Progenitor cell of endocrine pancreas (in vitro differentiated cells): ENCODE data around the gene CCDC18. TPM values are rescaled to one million over a fixed set of nuclear protein-coding genes. Genes with fewer than 3 reads are reported as not detected.

Source experiments
- DNase-seq: peaks from one replicate; pipeline ENCODE4 v3.0.0; 2021; ENCODE audit warnings: low spot score; ENCODE audit not compliant: unreplicated experiment
- H3K27ac Mint-ChIP-seq: 2 replicates; pipeline ENCODE4 v1.8.0; 2021; ENCODE audit warnings: mild to moderate bottlenecking, moderate library complexity, mixed read lengths
- H3K27me3 Mint-ChIP-seq: 2 replicates; pipeline ENCODE4 v1.8.0; 2021; ENCODE audit warnings: mixed read lengths
- H3K36me3 Mint-ChIP-seq: 2 replicates; pipeline ENCODE4 v1.8.0; 2022; ENCODE audit warnings: mixed read lengths; ENCODE audit not compliant: insufficient read depth
- H3K4me1 Mint-ChIP-seq: 2 replicates; pipeline ENCODE4 v1.8.0; 2021; ENCODE audit warnings: low read depth, mixed read lengths
- H3K4me3 Mint-ChIP-seq: 2 replicates; pipeline ENCODE4 v1.8.0; 2021; ENCODE audit warnings: low read depth, mild to moderate bottlenecking, moderate library complexity, mixed read lengths
- H3K9me3 Mint-ChIP-seq: 2 replicates; pipeline ENCODE4 v1.8.0; 2021; ENCODE audit warnings: low read depth, mixed read lengths
- total RNA-seq: library from RNA; stranded (reverse); gene quantifications from 2 replicates; pipeline ENCODE4 v1.2.1, GENCODE V29; 2021
- TF ChIP-seq, protein P1 (sequence below): fragments of 200-600 bp; sonication (generic); IDR thresholded peaks from one replicate; pipeline ENCODE4 v1.5.0; 2021; ENCODE audit warnings: antibody characterized with exemption, mild to moderate bottlenecking; ENCODE audit not compliant: unreplicated experiment

The CCDC18 gene
- total RNA-seq, 1 donor from 2014 or later, result 12.4 TPM

- no peaks in the 10 kb centered on the region for H3K9me3 Mint-ChIP-seq
Observed at GRCh38 chr1:93302078-93302477, 121.6 kb downstream of the CCDC18 start.

DNA sequence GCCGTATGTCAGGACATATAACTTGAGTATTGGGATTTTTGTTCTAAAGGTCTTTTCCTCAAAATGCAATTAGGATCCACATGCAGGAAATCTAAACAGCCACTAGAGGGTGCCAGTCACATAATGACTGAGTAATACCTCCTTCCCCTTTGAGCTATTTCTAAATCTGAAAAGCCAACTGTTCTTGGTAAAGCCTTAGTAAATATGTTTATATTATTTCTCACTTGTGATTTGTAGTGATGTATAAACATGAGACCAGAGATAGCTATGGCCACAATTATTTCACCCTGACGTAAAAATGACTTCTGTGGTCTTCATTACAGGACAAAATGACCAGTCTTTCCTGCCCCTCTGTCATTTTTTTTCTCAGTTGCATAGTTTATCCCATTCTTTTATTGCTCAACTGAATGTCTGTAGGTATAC lies 124.2 kb downstream of the CCDC18 start:
- TF ChIP-seq, protein P1, sequence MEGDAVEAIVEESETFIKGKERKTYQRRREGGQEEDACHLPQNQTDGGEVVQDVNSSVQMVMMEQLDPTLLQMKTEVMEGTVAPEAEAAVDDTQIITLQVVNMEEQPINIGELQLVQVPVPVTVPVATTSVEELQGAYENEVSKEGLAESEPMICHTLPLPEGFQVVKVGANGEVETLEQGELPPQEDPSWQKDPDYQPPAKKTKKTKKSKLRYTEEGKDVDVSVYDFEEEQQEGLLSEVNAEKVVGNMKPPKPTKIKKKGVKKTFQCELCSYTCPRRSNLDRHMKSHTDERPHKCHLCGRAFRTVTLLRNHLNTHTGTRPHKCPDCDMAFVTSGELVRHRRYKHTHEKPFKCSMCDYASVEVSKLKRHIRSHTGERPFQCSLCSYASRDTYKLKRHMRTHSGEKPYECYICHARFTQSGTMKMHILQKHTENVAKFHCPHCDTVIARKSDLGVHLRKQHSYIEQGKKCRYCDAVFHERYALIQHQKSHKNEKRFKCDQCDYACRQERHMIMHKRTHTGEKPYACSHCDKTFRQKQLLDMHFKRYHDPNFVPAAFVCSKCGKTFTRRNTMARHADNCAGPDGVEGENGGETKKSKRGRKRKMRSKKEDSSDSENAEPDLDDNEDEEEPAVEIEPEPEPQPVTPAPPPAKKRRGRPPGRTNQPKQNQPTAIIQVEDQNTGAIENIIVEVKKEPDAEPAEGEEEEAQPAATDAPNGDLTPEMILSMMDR, result peak; percentile 94
- H3K27ac Mint-ChIP-seq, result no peak overlapping the region
- no peak for DNase-seq
- no peaks in the 10 kb centered on the region for H3K4me1 Mint-ChIP-seq
- H3K4me3 Mint-ChIP-seq, result no peak overlapping the region
- no peaks in the 10 kb centered on the region for H3K36me3 Mint-ChIP-seq
- no peaks in the 10 kb centered on the region for H3K27me3 Mint-ChIP-seq
- H3K9me3 Mint-ChIP-seq, result no peaks in the 10 kb centered on the region

More at GRCh38 chr1:93302078-93302477, 121.6 kb downstream of the CCDC18 start:
- Mint-ChIP-seq H3K4me1 (no peaks in the 10 kb centered on the region), H3K27ac (no peak overlapping the region), H3K36me3 (peaks cover 1% of the 10 kb centered on the region), H3K27me3 (no peaks in the 10 kb centered on the region), H3K4me3 (no peak overlapping the region)
- DNase-seq, result no peak
- TF ChIP-seq, protein P1, result no peak

- no peak overlapping the region for H3K4me3 Mint-ChIP-seq
- no peaks in the 10 kb centered on the region for H3K9me3 Mint-ChIP-seq
- no peaks in the 10 kb centered on the region for H3K4me1 Mint-ChIP-seq
- no peak for DNase-seq
- TF ChIP-seq, protein P1, result no peak
- H3K36me3 Mint-ChIP-seq, result peaks cover 2% of the 10 kb centered on the region
- H3K27me3 Mint-ChIP-seq, result no peaks in the 10 kb centered on the region
- no peak overlapping the region for H3K27ac Mint-ChIP-seq
Observed at GRCh38 chr1:93306920-93307319, 126.4 kb downstream of the CCDC18 start.

GRCh38 chr1:93313026-93313425 lies 132.5 kb downstream of the CCDC18 start:
- peaks cover 2% of the 10 kb centered on the region for H3K36me3 Mint-ChIP-seq
- TF ChIP-seq, protein P1, result no peak

GRCh38 chr1:93317207-93317606 lies 136.7 kb downstream of the CCDC18 start:
- Mint-ChIP-seq H3K27ac (no peak overlapping the region), H3K4me1 (peaks cover 4% of the 10 kb centered on the region), H3K4me3 (no peak overlapping the region), H3K9me3 (peaks cover 6% of the 10 kb centered on the region), H3K36me3 (peaks cover 1% of the 10 kb centered on the region), H3K27me3 (no peaks in the 10 kb centered on the region)
- TF ChIP-seq, protein P1, result no peak
- no peak for DNase-seq

More at GRCh38 chr1:93313026-93313425, 132.5 kb downstream of the CCDC18 start:
- no peak overlapping the region for H3K4me3 Mint-ChIP-seq
- no peak overlapping the region for H3K27ac Mint-ChIP-seq
- H3K4me1 Mint-ChIP-seq, result no peaks in the 10 kb centered on the region
- DNase-seq, result no peak
- no peaks in the 10 kb centered on the region for H3K9me3 Mint-ChIP-seq
- no peaks in the 10 kb centered on the region for H3K27me3 Mint-ChIP-seq
